ENCODE results near the gene PLSCR4.

PLSCR4 gene

DNA sequence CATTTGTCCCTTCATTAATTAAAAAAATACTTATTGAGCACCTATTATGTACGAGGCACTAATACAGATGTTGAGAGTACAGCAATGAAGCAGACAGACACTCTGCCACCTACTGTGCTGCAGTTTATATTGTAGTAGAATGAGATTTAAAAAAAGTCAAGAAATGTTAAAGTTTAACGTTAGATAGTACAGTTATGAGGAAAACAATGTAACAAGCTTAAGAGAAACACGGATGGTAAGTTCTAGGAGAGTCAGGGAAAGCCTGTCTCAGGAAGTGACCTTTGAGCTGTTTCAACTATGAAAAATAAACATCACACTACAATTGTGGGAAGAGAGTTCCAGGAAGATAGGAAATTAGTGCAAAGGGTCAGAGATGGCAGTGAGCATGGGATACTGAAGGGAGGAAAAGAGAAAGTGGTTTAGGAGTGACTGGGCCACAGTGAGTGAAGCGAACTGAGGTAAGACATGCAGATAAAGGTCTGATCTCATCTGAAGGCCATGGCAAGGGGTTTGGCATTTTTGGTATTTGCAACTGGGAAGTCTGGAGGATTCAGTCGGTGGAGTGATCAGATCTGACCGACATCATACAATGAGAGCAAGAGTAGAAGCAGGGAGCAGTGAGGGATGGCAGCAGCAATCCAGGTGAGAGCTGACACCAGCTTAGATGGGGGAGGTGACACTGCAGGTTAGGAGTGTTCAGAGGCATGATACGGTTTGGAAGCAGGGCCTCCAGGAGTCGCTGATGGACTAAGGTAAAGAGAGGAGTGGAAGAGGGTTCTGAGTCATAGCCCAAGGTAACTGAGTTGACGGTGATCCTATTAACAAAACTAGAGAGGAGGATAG, 28.5 kb downstream of the PLSCR4 start:
- no peaks in the 10 kb centered on the region for H3K36me3 Mint-ChIP-seq
- H3K27ac Mint-ChIP-seq = no peak overlapping the region
- no peaks in the 10 kb centered on the region for H3K9me3 Mint-ChIP-seq (ENCODE audit: low read depth)
- H3K4me1 Mint-ChIP-seq (ENCODE audit: low read depth) = no peaks in the 10 kb centered on the region
- no peak overlapping the region for H3K4me3 Mint-ChIP-seq
- peaks cover 1% of the 10 kb centered on the region for H3K27me3 Mint-ChIP-seq

DNA sequence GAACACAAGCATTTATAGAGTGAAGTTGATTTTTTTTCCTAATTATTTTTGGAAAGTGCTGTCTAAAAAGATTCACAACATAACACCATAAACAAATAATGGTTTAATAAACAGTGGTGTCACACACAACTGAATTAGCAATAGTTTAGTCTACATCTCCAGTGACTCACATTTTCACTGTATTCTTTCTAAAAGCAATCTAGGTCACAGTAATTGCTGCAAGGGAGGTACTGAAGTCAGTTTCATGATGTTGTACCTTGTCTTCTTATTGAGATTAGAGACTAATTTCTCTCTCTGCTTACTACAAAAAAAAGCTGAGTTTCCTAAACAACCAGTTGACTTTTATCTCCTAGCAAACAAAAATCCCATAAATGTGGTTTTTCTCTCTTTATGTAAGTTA, 29.6 kb downstream of the PLSCR4 start:
- Mint-ChIP-seq H3K9me3 (ENCODE audit: low read depth) (no peaks in the 10 kb centered on the region), H3K27me3 (peaks cover 1% of the 10 kb centered on the region), H3K27ac (no peak overlapping the region), H3K4me1 (ENCODE audit: low read depth) (no peaks in the 10 kb centered on the region), H3K4me3 (no peak overlapping the region), H3K36me3 (no peaks in the 10 kb centered on the region)

DNA sequence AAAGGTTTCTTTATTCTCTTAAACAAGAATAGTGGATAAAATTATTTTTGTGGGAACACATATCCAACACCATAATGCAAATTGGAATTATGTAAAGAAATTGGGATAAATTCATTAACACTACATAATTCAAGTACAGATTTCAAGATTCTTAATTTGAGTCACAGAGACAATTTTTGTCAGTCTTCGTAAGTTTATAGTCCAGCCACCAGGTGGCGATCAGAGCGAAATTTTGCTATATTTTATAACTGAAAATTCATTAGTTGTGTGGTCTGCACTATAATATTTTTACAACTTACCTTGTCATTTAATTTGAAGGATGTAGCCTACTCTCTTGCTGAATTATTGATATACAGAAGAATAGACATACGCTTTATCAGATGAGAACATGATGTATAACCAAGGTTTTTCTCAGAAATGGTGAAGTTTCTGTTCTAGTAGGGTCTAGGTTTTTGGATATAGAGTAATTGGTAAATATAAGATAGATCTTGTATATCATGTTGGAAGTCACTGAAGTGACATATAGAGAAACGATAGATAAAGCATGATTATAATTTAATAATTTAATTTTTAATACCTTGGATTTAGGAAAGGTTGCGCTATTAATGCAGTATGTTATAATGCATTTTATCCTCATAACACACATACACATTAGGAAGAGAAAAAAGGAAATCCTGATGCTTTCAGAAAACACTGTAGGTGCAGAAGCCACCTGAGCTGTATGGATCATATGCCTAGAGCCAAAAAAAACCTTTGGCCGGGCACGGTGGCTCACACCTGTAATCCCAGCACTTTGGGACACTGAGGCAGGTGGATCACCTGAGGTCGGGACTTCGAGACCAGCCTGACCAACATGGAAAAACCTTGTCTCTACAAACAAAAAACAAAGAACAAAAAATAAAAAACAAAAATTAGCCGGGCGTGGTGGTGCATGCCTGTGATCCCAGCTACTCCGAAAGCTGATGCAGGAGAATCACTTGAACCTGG, 31.7 kb downstream of the PLSCR4 start:
- no peaks in the 10 kb centered on the region for H3K4me1 Mint-ChIP-seq (ENCODE audit: low read depth)
- H3K27me3 Mint-ChIP-seq = peaks cover 1% of the 10 kb centered on the region
- H3K4me3 Mint-ChIP-seq = no peak overlapping the region
- no peak overlapping the region for H3K27ac Mint-ChIP-seq
- H3K36me3 Mint-ChIP-seq = no peaks in the 10 kb centered on the region
- H3K9me3 Mint-ChIP-seq (ENCODE audit: low read depth) = no peaks in the 10 kb centered on the region

DNA sequence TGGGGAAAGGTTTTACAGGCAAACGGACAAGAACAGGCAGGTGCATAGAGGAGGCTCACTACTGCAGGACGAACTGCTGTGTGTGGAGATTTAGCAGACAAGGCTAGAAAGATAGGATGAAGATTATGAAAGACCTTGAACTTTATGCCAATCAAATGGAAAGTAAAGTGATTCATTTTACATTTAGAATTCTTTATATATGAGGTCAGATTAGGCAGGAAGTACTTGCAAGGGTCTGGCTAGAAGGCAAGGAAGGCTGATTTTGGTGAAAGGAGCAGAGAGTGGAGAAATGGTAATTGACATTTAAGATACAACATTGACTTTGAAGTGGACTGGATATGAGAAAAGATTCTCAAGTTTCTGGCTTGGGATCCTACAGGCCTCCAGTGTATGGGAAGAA, 33.6 kb downstream of the PLSCR4 start:
- Mint-ChIP-seq H3K4me1 (ENCODE audit: low read depth) (no peaks in the 10 kb centered on the region), H3K9me3 (ENCODE audit: low read depth) (no peaks in the 10 kb centered on the region), H3K36me3 (no peaks in the 10 kb centered on the region), H3K4me3 (no peak overlapping the region), H3K27ac (no peak overlapping the region), H3K27me3 (peaks cover 4% of the 10 kb centered on the region)

DNA sequence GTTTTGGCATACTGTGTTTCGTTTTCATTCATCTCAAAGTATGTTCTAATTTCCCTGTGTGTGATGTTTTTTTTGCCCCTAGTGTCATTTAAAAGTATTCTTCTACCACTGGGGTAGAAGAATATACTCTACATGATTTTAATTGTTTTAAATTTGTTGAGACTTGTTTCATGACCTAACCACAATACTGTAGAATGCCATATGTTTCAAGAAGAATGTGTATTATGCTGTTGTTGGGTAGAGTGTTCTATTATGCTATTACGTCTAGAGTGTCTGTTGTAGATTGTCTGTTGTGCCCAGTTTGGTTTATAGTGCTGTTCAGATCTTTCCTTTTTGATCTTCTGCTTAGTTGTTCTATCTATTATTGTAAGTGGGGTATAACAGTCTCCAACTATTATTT, 36.4 kb downstream of the PLSCR4 start:
- H3K9me3 Mint-ChIP-seq (ENCODE audit: low read depth) = no peaks in the 10 kb centered on the region
- no peak overlapping the region for H3K27ac Mint-ChIP-seq
- H3K27me3 Mint-ChIP-seq = peaks cover 3% of the 10 kb centered on the region
- no peak overlapping the region for H3K4me3 Mint-ChIP-seq
- no peaks in the 10 kb centered on the region for H3K4me1 Mint-ChIP-seq (ENCODE audit: low read depth)
- no peaks in the 10 kb centered on the region for H3K36me3 Mint-ChIP-seq

DNA sequence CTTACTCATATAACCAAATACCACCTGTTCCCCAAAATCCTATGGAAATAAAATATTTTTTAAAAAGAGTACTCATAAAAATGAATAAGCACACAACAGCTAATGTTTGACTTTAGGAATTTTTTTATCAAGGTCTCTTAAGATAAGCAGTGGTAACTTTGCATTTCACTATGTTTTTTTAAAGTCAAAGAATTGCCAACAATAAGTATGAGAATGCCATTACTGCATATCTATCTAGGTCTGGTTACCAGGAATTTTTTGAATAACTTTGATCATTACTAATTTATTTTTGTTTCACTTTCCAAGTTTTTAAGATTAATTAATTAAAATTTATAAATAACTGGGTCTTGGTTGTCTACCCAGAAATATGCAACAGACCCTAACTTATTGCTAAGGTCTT, 41.5 kb downstream of the PLSCR4 start:
- Mint-ChIP-seq H3K36me3 (no peaks in the 10 kb centered on the region), H3K27ac (no peak overlapping the region), H3K4me1 (ENCODE audit: low read depth) (no peaks in the 10 kb centered on the region), H3K9me3 (ENCODE audit: low read depth) (no peaks in the 10 kb centered on the region), H3K4me3 (no peak overlapping the region), H3K27me3 (peaks cover 3% of the 10 kb centered on the region)

DNA sequence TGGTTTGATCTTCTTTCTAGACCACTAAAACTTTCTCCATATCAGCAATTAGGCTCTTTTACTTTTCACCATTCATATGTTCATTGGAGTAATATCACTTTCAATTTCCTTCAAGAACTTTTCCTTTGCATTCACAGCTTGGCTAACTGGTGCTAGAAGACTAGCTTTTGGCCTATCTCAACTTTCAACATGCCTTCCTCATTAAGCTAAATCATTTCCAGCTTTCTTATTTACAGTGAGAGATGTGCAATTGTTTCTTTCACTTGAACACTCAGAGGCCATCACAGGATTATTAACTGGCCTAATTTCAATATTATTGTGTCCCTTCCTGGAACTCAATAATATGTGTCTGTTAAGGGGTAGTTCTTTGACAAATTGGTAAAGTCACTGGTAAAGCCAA, 47.1 kb downstream of the PLSCR4 start:
- Mint-ChIP-seq H3K4me3 (no peak overlapping the region), H3K27ac (no peak overlapping the region), H3K36me3 (no peaks in the 10 kb centered on the region), H3K4me1 (ENCODE audit: low read depth) (no peaks in the 10 kb centered on the region), H3K9me3 (ENCODE audit: low read depth) (no peaks in the 10 kb centered on the region), H3K27me3 (peaks cover 1% of the 10 kb centered on the region)

DNA sequence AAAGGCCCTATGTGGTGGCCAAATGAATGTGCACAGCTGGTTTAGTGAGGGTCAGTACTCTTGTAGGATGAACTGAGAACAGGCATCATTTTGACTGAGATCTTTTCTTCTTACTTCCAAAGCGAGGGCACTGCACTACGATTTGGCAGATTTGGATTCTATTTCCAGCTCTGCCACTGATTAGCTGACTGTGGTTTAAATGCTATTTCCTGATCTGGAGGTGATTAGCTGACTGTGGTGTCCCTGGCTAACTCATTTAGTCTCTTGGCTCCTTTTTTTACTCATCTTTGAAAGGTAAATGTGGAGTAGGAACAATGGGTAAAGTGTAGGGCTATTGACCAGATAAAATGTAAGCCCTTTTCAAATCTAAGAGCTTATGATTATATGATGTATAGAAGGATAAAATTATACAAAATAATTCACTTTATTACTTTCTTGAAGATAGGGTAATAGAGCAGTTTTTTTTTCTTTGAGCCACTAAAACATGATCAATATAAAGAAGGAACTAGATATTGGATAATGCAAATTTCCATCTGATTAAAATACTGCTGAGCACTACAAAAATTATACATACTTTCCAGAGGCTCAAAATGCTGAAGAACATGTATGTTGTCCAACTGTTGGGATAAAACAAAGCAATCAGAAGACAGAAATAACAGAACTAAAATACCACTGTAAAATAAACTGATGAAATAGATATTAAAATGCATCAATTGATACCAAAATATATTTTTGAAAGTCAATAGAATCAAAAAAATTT, 50.3 kb downstream of the PLSCR4 start:
- no peak overlapping the region for H3K4me3 Mint-ChIP-seq
- no peaks in the 10 kb centered on the region for H3K4me1 Mint-ChIP-seq (ENCODE audit: low read depth)
- peaks cover 1% of the 10 kb centered on the region for H3K27me3 Mint-ChIP-seq
- no peak overlapping the region for H3K27ac Mint-ChIP-seq
- H3K9me3 Mint-ChIP-seq (ENCODE audit: low read depth) = no peaks in the 10 kb centered on the region
- H3K36me3 Mint-ChIP-seq = no peaks in the 10 kb centered on the region

DNA sequence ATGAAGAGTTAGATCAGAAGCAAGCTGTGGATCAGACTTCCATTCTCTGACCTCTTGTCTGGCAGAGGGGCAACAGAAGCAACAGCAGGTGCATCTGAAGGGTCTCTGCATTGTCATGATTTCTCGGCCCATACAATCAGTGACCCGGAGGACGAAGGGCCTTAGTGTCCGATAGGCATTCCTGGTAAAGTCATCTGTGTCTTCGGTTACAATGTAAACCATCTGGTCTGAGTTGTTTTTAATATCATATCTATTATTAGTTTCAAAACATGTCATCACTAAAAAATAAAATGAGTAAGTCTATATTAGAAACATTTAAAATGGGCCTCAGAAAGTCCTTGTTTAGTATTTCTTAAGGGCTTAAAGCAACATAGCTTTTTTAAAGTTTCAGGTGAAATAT, 51.1 kb downstream of the PLSCR4 start:
- Mint-ChIP-seq H3K4me1 (ENCODE audit: low read depth) (no peaks in the 10 kb centered on the region), H3K4me3 (no peak overlapping the region), H3K36me3 (no peaks in the 10 kb centered on the region), H3K27me3 (peaks cover 3% of the 10 kb centered on the region), H3K9me3 (ENCODE audit: low read depth) (no peaks in the 10 kb centered on the region), H3K27ac (no peak overlapping the region)

DNA sequence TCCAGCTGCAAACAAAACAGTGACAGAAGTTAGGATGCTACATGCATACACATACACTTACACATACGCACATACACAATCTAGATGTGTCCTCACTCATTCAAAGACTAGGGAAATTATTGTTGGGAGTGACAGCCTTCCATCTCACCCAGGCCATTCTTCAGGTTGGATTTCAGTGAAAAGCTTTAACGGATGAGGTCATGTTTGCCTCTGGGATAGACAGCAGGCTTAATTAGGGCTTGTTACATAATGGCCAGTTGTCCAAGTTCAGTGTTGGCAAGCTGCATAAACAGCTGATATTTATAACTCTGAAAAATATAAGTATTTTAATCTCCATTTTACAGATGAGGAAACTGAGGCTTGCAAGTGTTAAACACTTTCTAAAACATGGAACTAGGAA, 54.1 kb downstream of the PLSCR4 start:
- no peaks in the 10 kb centered on the region for H3K4me1 Mint-ChIP-seq (ENCODE audit: low read depth)
- H3K27me3 Mint-ChIP-seq = peaks cover 3% of the 10 kb centered on the region
- H3K27ac Mint-ChIP-seq = no peak overlapping the region
- no peak overlapping the region for H3K4me3 Mint-ChIP-seq
- no peaks in the 10 kb centered on the region for H3K36me3 Mint-ChIP-seq
- no peaks in the 10 kb centered on the region for H3K9me3 Mint-ChIP-seq (ENCODE audit: low read depth)

DNA sequence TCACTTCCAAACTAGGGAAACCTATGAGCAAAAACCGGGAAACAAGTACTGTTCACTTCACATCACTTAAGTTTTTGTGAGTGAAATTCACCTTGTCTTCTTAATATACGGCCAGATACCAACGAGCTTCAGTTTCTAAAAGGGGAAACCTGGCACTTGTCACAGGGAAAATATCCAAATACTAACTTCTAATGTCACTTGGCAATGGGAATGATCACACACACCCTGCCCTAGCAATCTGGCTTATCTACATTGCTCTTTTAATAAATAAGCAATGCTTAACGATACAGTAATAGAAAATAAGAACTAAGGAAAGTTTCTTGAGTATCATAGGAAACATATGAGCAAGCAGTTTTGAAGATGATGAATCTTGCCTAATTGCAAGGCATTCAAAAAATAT, 55.3 kb downstream of the PLSCR4 start:
- Mint-ChIP-seq H3K4me3 (no peak overlapping the region), H3K36me3 (no peaks in the 10 kb centered on the region), H3K27me3 (peaks cover 2% of the 10 kb centered on the region), H3K4me1 (ENCODE audit: low read depth) (no peaks in the 10 kb centered on the region), H3K27ac (no peak overlapping the region), H3K9me3 (ENCODE audit: low read depth) (no peaks in the 10 kb centered on the region)

DNA sequence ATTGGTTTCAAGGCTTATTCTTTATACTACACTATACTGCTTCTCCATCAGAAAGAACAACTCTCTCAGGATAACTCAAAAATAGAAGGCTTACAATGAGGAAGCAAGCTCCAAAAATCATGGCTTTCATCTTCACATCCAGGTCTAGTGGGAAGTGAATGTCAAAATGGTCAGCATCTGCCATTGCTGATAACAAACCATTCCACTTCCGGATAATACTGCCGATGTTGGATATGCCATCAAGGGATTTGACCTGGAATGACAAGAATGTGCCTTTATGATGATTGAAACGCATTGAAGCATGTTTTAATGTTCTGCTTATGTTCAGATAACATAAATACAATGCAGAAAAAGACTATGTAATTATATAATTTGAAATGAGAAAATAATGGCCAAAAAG, 55.9 kb downstream of the PLSCR4 start:
- H3K27me3 Mint-ChIP-seq = peaks cover 2% of the 10 kb centered on the region
- no peak overlapping the region for H3K27ac Mint-ChIP-seq
- H3K36me3 Mint-ChIP-seq = no peaks in the 10 kb centered on the region
- no peaks in the 10 kb centered on the region for H3K9me3 Mint-ChIP-seq (ENCODE audit: low read depth)
- H3K4me1 Mint-ChIP-seq (ENCODE audit: low read depth) = no peaks in the 10 kb centered on the region
- H3K4me3 Mint-ChIP-seq = no peak overlapping the region

DNA sequence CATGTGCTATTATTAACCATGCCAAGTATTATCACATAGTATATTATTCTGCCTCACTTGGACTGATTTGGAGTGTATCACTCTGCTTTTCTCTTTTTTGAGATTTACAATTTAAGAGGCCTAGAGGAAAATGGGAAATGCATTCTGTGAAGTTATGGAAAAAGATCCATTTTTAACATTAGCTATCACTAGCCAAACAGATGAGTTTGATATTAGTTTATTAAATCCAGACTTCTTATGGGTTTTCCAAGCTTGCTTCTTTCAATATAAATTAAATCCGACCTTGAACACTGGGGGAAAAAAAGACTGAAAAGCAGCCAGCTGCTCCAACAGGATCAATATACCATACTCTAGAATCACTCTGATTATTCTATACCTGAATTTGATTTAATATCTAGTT, 59.9 kb downstream of the PLSCR4 start:
- Mint-ChIP-seq H3K4me3 (no peak overlapping the region), H3K27me3 (peaks cover 7% of the 10 kb centered on the region), H3K36me3 (no peaks in the 10 kb centered on the region), H3K9me3 (ENCODE audit: low read depth) (no peaks in the 10 kb centered on the region), H3K27ac (no peak overlapping the region), H3K4me1 (ENCODE audit: low read depth) (no peaks in the 10 kb centered on the region)

DNA sequence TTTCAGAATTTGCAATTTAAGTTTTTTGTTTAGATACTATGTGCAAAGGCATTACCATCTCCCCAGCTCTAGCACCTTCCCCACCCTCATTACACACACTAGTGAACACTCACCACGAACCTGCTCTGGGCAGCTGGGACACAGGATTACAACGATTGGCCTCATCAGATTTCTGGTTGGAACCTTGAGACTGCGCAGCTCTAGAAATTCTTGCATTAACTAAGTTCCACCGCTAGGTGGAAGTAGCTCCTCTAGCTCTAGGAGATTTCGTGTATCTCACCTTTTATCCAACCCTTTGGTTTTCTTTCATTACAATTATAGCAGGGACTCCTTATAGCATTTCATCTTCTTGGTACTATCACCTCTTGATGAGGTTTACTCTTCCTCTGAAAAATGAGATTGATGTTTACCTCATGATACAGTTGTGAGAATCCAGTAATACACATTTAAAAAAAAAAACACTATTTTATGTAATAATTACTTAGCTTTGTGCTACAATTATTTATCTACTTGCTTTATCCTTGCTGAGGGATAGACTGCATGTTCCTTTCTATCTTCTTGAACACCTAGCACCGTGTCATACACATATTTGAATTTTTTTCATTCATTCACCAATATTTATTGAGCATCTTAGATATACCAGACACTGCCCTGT, 61.3 kb downstream of the PLSCR4 start:
- no peaks in the 10 kb centered on the region for H3K36me3 Mint-ChIP-seq
- H3K4me1 Mint-ChIP-seq (ENCODE audit: low read depth) = no peaks in the 10 kb centered on the region
- H3K4me3 Mint-ChIP-seq = no peak overlapping the region
- H3K9me3 Mint-ChIP-seq (ENCODE audit: low read depth) = no peaks in the 10 kb centered on the region
- H3K27me3 Mint-ChIP-seq = peaks cover 5% of the 10 kb centered on the region
- H3K27ac Mint-ChIP-seq = no peak overlapping the region

Measured in activated naive CD8-positive, alpha-beta T cell (primary cell).